K562 (cell line): ENCODE data around the gene PGS1. TPM values are rescaled to one million over a fixed set of nuclear protein-coding genes. Genes with fewer than 3 reads are reported as not detected.

Source experiments
- BHLHE40 ChIP-seq: IDR thresholded peaks from 2 replicates; pipeline ENCODE4 v1.6.1; 2011; ENCODE audit warnings: low read length, improper control_type of control experiment
- CHD1 ChIP-seq: fragments of 200-600 bp; sonication (generic); IDR thresholded peaks from one replicate; pipeline ENCODE4 v1.6.1; 2012; ENCODE audit warnings: mild to moderate bottlenecking, moderate library complexity, low read length, inconsistent platforms
- COPS2 ChIP-seq: fragments of 450-650 bp; conservative IDR thresholded peaks from 2 replicates; pipeline ENCODE4 v1.6.1; 2016; ENCODE audit warnings: mild to moderate bottlenecking, moderate library complexity
- DACH1 ChIP-seq: fragments of 450-650 bp; IDR thresholded peaks from 2 replicates; pipeline ENCODE4 v1.6.1; 2018; ENCODE audit not compliant: partially characterized antibody
- E2F3 ChIP-seq: fragments of 250-450 bp; sonication (Bioruptor Pico); IDR thresholded peaks from 2 replicates; pipeline ENCODE4 v1.4.0; 2020; ENCODE audit warnings: mild to moderate bottlenecking
- GATA2 ChIP-seq: sonication (generic); formaldehyde crosslinking; IDR thresholded peaks from 2 replicates; pipeline ENCODE4 v1.4.0; 2020; ENCODE audit warnings: mild to moderate bottlenecking, missing genetic modification reagents
- GATAD2A ChIP-seq: fragments of 450-650 bp; IDR thresholded peaks from 2 replicates; pipeline ENCODE4 v1.6.1; 2017
- HDAC1 ChIP-seq, 2 experiments: fragments of 450-650 bp; IDR thresholded peaks; 2 replicates each; pipeline ENCODE4 v1.6.1; 2016 to 2017; ENCODE audit warnings: inconsistent platforms in 1 of 2, mild to moderate bottlenecking in 1 of 2, moderate library complexity in 1 of 2
- JUN ChIP-seq, 2 experiments: sonication (generic) in 1 of 2; formaldehyde crosslinking in 1 of 2; IDR thresholded peaks; 2 replicates each; pipeline versions ENCODE4 v1.6.1 to v1.8.0; 2012 to 2022; ENCODE audit warnings: borderline replicate concordance in 2 of 2, mild to moderate bottlenecking in 2 of 2, improper control_type of control experiment in 1 of 2, low read depth in 1 of 2, low read length in 1 of 2, missing genetic modification reagents in 1 of 2
- KDM4B ChIP-seq, 2 experiments: fragments of 450-650 bp in 1 of 2; sonication (generic) in 1 of 2; IDR thresholded peaks; 2 replicates each; pipeline ENCODE4 v1.6.1; 2016 to 2017; ENCODE audit warnings: borderline replicate concordance in 2 of 2, antibody characterized with exemption in 1 of 2, low read depth in 1 of 2, mild to moderate bottlenecking in 1 of 2
- LARP7 ChIP-seq: fragments of 450-650 bp; IDR thresholded peaks from 2 replicates; pipeline ENCODE4 v1.6.1; 2016
- MYNN ChIP-seq, 2 experiments: sonication (generic); formaldehyde crosslinking in 1 of 2; IDR thresholded peaks; 2 replicates each; pipeline versions ENCODE4 v1.5.0 to v1.6.1; 2016 to 2020; ENCODE audit warnings: antibody characterized with exemption in 1 of 2, missing genetic modification reagents in 1 of 2
- PHF20 ChIP-seq: fragments of 450-650 bp; IDR thresholded peaks from 2 replicates; pipeline ENCODE4 v1.6.1; 2018; ENCODE audit not compliant: partially characterized antibody
- POLR2G ChIP-seq: fragments of 200-400 bp; formaldehyde crosslinking; IDR thresholded peaks from 2 replicates; pipeline ENCODE4 v1.6.1; 2017; ENCODE audit warnings: low read depth, mild to moderate bottlenecking, antibody characterized with exemption, low read length, moderate library complexity
- SNIP1 ChIP-seq: fragments of 450-650 bp; IDR thresholded peaks from 2 replicates; pipeline ENCODE4 v1.7.1; 2017; ENCODE audit warnings: low read depth, mild to moderate bottlenecking
- TFAP4 ChIP-seq: sonication (generic); formaldehyde crosslinking; IDR thresholded peaks from 2 replicates; pipeline ENCODE4 v1.8.0; 2022; ENCODE audit warnings: missing genetic modification reagents, mild to moderate bottlenecking, moderate library complexity, borderline replicate concordance
- U2AF1 ChIP-seq: fragments of 200-400 bp; formaldehyde crosslinking; optimal IDR thresholded peaks from 2 replicates; pipeline ENCODE3; 2017; ENCODE audit warnings: mild to moderate bottlenecking, low read depth, low read length, moderate library complexity
- USF2 ChIP-seq: sonication (generic); formaldehyde crosslinking; IDR thresholded peaks from 2 replicates; pipeline ENCODE4 v1.5.0; 2020; ENCODE audit warnings: missing genetic modification reagents
- XRCC4 ChIP-seq: IDR thresholded peaks from one replicate; pipeline ENCODE4 v1.6.1; 2011; ENCODE audit not compliant: insufficient read depth, insufficient read length; ENCODE audit errors: extremely low read depth
- ZEB2 ChIP-seq: fragments of 450-650 bp; IDR thresholded peaks from 2 replicates; pipeline ENCODE4 v1.6.1; 2016
- ZNF311 ChIP-seq: fragments of 250-450 bp; sonication (Bioruptor Pico); IDR thresholded peaks from 2 replicates; pipeline ENCODE4 v1.4.0; 2020; ENCODE audit warnings: mild to moderate bottlenecking, moderate library complexity
- ZNF445 ChIP-seq: fragments of 250-450 bp; sonication (Bioruptor Pico); IDR thresholded peaks from 2 replicates; pipeline ENCODE4 v1.4.0; 2020; ENCODE audit warnings: low read depth, mild to moderate bottlenecking, moderate library complexity
- ZSCAN29 ChIP-seq: fragments of 450-650 bp; IDR thresholded peaks from 2 replicates; pipeline ENCODE4 v1.6.1; 2017
- polyA plus RNA-seq, 8 experiments: library from polyadenylated mRNA; depleted of rRNA in 4 of 8; stranded (reverse) in 5 of 8; unstranded in 3 of 8; fragments of >200 nt; fragmentation: Nextera tagmentation in 2 of 8; fragmentation: Illumina TruSeq in 1 of 8; extraction: Ambion mirVana in 2 of 8; extraction: Trizol in 1 of 8; gene quantifications; 2 replicates each; pipeline versions ENCODE4 v1.2.1 to v1.2.3, GENCODE V29; 2011 to 2014; ENCODE audit warnings: inconsistent platforms in 1 of 8, missing spikeins in 1 of 8
- total RNA-seq, 7 experiments: library from RNA; depleted of rRNA in 6 of 7; stranded (reverse); fragments of >200 nt in 6 of 7; fragmentation: Illumina TruSeq in 2 of 7; extraction: Trizol in 2 of 7; gene quantifications; 2 replicates each; pipeline versions ENCODE4 v1.2.1 to v1.2.3, GENCODE V29; 2011 to 2021; ENCODE audit warnings: low replicate concordance in 1 of 7
- TF ChIP-seq, protein P1 (sequence below): sonication (generic); formaldehyde crosslinking; IDR thresholded peaks from 2 replicates; pipeline ENCODE4 v1.9.0; 2022; ENCODE audit warnings: mild to moderate bottlenecking, missing genetic modification reagents
- TF ChIP-seq, protein P2 (sequence below): fragments of 200-800 bp; sonication (Bioruptor generic); IDR thresholded peaks from 2 replicates; pipeline ENCODE4 v1.6.1; 2017; ENCODE audit warnings: missing genetic modification characterization, missing compliant biosample characterization
- TF ChIP-seq, protein P3 (sequence below): fragments of 250-450 bp; sonication (Bioruptor Pico); IDR thresholded peaks from 2 replicates; pipeline ENCODE4 v1.8.0; 2021; ENCODE audit warnings: moderate library complexity, mild to moderate bottlenecking, inconsistent platforms

The PGS1 gene
- total and polyA plus RNA-seq, 9 of the 15 experiments (the other 6 are each of a cell fraction or from before 2014, with no cell fraction given), result 1.3 to 39.4 (median 22.3) TPM

GRCh38 chr17:78357177-78357586 lies 21.3 kb upstream of the PGS1 start (continued):
- TF ChIP-seq, protein P1, sequence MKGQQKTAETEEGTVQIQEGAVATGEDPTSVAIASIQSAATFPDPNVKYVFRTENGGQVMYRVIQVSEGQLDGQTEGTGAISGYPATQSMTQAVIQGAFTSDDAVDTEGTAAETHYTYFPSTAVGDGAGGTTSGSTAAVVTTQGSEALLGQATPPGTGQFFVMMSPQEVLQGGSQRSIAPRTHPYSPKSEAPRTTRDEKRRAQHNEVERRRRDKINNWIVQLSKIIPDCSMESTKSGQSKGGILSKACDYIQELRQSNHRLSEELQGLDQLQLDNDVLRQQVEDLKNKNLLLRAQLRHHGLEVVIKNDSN (CRISPR knock-in tag), result no peak
- TF ChIP-seq E2F3 (CRISPR knock-in tag) (no peak), DACH1 (no peak), XRCC4 (no peak), HDAC1 (IDR thresholded peaks at IDR 0.05) (0 out of 4 replicates have a peak, but pooled peaks of 1 of the 2 experiments have one; percentile 25), BHLHE40 (no peak), MYNN (IDR thresholded peaks at IDR 0.05) (no peak), MYNN (CRISPR knock-in tag; IDR thresholded peaks at IDR 0.05) (no peak), U2AF1 (no peak), GATAD2A (no peak), JUN (IDR thresholded peaks at IDR 0.05; ENCODE audit: borderline replicate concordance, low read depth, low read length) (no peak), JUN (CRISPR knock-in tag; IDR thresholded peaks at IDR 0.05; ENCODE audit: borderline replicate concordance) (no peak), ZNF311 (no peak), ZSCAN29 (no peak), POLR2G (peak; percentile 49; the same call in 1 of the 2 replicates), PHF20 (no peak), GATA2 (no peak), USF2 (CRISPR knock-in tag) (no peak), COPS2 (no peak), SNIP1 (no peak), ZNF445 (CRISPR knock-in tag) (no peak), ZEB2 (no peak), KDM4B (IDR thresholded peaks at IDR 0.05; ENCODE audit: borderline replicate concordance in 2 of 2, low read depth in 1 of 2) (no peak), CHD1 (peak; percentile 4), LARP7 (no peak), TFAP4 (CRISPR knock-in tag) (peak; percentile 48)
- TF ChIP-seq, protein P2, sequence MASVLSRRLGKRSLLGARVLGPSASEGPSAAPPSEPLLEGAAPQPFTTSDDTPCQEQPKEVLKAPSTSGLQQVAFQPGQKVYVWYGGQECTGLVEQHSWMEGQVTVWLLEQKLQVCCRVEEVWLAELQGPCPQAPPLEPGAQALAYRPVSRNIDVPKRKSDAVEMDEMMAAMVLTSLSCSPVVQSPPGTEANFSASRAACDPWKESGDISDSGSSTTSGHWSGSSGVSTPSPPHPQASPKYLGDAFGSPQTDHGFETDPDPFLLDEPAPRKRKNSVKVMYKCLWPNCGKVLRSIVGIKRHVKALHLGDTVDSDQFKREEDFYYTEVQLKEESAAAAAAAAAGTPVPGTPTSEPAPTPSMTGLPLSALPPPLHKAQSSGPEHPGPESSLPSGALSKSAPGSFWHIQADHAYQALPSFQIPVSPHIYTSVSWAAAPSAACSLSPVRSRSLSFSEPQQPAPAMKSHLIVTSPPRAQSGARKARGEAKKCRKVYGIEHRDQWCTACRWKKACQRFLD, result no peak
- TF ChIP-seq, protein P3, sequence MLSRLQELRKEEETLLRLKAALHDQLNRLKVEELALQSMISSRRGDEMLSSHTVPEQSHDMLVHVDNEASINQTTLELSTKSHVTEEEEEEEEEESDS (CRISPR knock-in tag), result no peak
